ENCODE measurements around the gene XYLT1.

DNA sequence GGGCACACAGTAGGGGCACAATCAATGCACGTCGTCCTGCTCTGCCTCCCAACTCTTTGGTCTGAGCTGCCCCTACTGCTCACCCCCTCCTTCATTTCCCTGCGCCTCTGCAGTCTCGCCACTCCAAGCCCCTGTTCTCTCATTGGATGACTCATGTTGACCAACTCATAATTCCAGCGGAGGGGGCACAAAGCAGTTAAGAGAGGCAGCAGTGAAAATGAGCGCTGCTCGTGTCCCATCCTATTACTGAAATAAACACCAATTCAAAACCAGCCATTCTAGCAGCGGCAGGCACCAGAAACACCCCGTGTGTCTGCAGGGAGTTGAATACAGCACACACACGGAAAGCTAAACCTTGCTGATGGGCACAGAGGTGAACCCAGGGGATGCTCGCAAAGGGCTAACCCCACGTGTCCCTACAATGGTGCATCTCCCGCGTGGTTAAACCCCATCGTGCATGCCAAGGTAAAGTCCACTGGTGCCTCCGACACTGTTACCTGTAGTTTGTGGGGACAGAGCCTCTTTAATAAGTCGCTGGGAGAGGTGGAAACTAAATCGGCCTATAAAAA lies 310.4 kb downstream of the XYLT1 start:
- no peak for TF ChIP-seq EZH2 (IDR thresholded peaks at IDR 0.05; ENCODE audit: insufficient read depth, poor library complexity, severe bottlenecking)
- no peak for TF ChIP-seq EZH2phosphoT487 (IDR thresholded peaks at IDR 0.05; ENCODE audit: insufficient read depth, low read depth)
